GM04504 (cell line): ENCODE measurements around the gene MRPL18.
"Not testable (repeated sequence)": the region's sequence is repeated elsewhere in the genome, so short reads cannot be mapped to it uniquely, and the experiment has no call there.

Experiments
- DNase-seq: peaks from one replicate; pipeline ENCODE4 v3.0.0-alpha.2; 2012; ENCODE audit warnings: low read depth

The MRPL18 gene

GRCh38 chr6:159817951-159818739 is 27.9 kb downstream of the MRPL18 start:
- DNase-seq: no peak

GRCh38 chr6:159819098-159819497 is 28.8 kb downstream of the MRPL18 start:
- no peak for DNase-seq

GRCh38 chr6:159819932-159820640 is 29.8 kb downstream of the MRPL18 start:
- no peak for DNase-seq

GRCh38 chr6:159821122-159821521 is 30.9 kb downstream of the MRPL18 start:
- no peak for DNase-seq

GRCh38 chr6:159821726-159822125 is 31.5 kb downstream of the MRPL18 start:
- DNase-seq: no peak

- DNase-seq: no peak
Observed at GRCh38 chr6:159823953-159824352, 33.7 kb downstream of the MRPL18 start.

GRCh38 chr6:159824690-159825089 is 34.4 kb downstream of the MRPL18 start:
- DNase-seq: not testable (repeated sequence)

GRCh38 chr6:159826004-159826403 is 35.7 kb downstream of the MRPL18 start:
- DNase-seq: no peak

GRCh38 chr6:159826968-159827647 is 36.8 kb downstream of the MRPL18 start:
- DNase-seq: no peak

GRCh38 chr6:159828074-159828473 is 37.8 kb downstream of the MRPL18 start:
- no peak for DNase-seq

- no peak for DNase-seq
Observed at GRCh38 chr6:159829526-159829925, 39.3 kb downstream of the MRPL18 start.

GRCh38 chr6:159830501-159831372 is 40.5 kb downstream of the MRPL18 start:
- no peak for DNase-seq

- DNase-seq: no peak
Observed at GRCh38 chr6:159831373-159831679, 41.1 kb downstream of the MRPL18 start.

- no peak for DNase-seq
Observed at GRCh38 chr6:159832946-159833345, 42.7 kb downstream of the MRPL18 start.

- DNase-seq: peak; percentile 65
Observed at GRCh38 chr6:159833556-159833955, 43.3 kb downstream of the MRPL18 start.

- no peak for DNase-seq
Observed at GRCh38 chr6:159833997-159834603, 43.8 kb downstream of the MRPL18 start.

GRCh38 chr6:159836718-159837490 is 46.6 kb downstream of the MRPL18 start:
- DNase-seq: no peak

- no peak for DNase-seq
Observed at GRCh38 chr6:159837511-159837910, 47.2 kb downstream of the MRPL18 start.

- DNase-seq: no peak
Observed at GRCh38 chr6:159838020-159838744, 47.9 kb downstream of the MRPL18 start.

- DNase-seq: no peak
Observed at GRCh38 chr6:159842035-159842434, 51.8 kb downstream of the MRPL18 start.
